ENCODE data around the gene BSDC1.

- TF ChIP-seq EP300 (IDR thresholded peaks at IDR 0.05) (no peak), CTCF (IDR thresholded peaks at IDR 0.05) (no peak)
Observed at GRCh38 chr1:32353886-32354570, 40.2 kb downstream of the BSDC1 start.

Measured in suprapubic skin (tissue), 3 donors.